GM12874 (cell line): ENCODE data around the gene NPIPB6.

Source experiments
- TF ChIP-seq, protein P1 (sequence below): IDR thresholded peaks from 2 replicates; pipeline ENCODE4 v1.5.1; 2011; ENCODE audit warnings: low read depth, mild to moderate bottlenecking, control low read depth, low read length, moderate library complexity; ENCODE audit not compliant: insufficient read depth

The NPIPB6 gene

DNA sequence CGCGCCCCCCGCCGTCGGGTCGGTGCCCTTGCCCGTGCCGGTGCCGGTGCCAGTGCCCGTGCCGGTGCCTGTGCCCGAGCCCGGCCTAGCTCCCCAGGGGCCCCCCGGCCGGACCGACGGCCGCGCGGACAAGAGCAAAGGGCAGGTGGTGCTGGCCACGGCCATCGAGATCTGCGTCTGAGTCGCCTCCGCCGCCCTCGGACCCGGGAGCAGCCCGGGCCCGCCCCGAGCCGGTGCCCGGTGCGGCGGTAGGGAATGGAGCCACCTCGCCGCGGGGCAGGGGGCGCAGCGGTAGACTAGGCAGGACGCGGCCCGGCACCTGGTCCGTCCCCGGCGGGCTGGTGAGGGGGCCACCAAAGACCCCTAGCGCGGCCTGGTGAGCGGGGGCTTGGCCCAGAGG lies 42.6 kb downstream of the NPIPB6 start:
- TF ChIP-seq, protein P1, sequence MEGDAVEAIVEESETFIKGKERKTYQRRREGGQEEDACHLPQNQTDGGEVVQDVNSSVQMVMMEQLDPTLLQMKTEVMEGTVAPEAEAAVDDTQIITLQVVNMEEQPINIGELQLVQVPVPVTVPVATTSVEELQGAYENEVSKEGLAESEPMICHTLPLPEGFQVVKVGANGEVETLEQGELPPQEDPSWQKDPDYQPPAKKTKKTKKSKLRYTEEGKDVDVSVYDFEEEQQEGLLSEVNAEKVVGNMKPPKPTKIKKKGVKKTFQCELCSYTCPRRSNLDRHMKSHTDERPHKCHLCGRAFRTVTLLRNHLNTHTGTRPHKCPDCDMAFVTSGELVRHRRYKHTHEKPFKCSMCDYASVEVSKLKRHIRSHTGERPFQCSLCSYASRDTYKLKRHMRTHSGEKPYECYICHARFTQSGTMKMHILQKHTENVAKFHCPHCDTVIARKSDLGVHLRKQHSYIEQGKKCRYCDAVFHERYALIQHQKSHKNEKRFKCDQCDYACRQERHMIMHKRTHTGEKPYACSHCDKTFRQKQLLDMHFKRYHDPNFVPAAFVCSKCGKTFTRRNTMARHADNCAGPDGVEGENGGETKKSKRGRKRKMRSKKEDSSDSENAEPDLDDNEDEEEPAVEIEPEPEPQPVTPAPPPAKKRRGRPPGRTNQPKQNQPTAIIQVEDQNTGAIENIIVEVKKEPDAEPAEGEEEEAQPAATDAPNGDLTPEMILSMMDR = no peak

DNA sequence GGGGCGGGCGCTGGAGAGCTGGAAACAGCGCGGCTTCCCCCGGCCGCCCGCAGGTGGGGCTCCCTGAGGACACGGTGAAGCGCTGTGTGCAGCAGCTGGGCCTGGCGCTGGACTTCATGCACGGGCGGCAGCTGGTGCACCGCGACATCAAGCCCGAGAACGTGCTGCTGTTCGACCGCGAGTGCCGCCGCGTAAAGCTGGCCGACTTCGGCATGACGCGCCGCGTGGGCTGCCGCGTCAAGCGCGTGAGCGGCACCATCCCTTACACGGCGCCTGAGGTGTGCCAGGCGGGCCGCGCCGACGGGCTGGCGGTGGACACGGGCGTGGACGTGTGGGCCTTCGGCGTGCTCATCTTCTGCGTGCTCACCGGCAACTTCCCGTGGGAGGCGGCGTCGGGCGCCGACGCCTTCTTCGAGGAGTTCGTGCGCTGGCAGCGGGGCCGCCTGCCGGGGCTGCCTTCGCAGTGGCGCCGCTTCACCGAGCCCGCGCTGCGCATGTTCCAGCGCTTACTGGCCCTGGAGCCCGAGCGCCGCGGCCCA lies 43.2 kb downstream of the NPIPB6 start:
- TF ChIP-seq, protein P1 = no peak

DNA sequence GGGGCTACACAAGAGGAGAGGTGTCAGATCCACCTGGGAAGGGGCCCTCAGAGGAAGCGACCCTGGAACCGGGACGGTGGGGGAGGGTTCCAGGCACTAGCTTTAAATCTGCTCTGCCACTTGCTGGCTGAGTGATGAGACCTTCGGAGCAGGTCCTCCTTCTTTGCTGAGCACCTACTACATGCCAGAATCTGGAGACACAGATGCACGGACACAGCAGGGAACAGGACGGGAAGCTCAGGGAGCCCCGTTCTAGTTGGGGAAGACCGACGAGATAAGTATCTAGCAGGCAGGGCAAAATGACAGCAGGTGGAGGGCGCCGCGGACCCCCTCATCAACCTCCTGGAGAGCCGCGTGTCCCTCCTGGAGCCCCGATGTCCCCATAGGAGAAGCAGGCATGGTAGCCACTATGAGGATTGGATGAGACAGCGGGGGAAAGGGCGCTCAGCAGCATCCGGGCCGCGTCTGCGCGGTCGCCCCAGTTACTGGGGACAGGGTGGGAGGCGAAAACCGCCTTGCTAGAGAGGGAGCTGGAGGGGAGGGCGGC lies 43.8 kb downstream of the NPIPB6 start:
- TF ChIP-seq, protein P1 = no peak

DNA sequence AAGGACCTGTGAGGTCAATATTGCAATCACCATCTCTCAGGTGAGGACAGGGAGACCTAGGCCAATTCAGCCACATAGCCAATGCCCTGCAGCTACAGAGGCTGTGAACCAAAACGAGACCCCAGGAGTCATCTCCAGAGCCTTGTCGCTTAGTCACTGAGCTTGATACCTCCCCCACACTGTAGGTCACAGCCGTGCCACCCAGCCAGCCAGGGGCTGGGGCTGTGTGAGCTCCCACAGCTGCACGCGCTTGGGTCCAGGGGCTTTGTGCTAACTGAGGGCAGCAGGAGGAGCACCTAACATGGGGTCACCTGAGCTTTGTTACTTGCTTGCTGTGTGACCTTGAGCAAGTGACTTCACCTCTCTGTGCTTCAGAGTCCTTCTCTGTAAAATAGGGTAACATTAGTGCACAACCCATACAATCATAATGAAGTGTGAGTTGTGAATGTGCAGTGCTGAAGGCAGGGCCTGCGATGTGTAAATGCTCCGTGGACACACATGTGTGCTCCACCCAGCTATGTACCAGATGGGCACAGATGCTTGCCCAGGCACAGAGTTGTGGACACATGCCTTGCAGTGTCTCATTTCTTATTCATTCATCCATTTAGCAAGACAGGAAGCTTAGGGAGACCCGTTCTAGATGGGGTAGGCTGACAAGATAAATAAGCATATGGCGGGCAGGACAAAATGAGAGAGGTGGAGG lies 45.1 kb downstream of the NPIPB6 start:
- TF ChIP-seq, protein P1 = no peak

DNA sequence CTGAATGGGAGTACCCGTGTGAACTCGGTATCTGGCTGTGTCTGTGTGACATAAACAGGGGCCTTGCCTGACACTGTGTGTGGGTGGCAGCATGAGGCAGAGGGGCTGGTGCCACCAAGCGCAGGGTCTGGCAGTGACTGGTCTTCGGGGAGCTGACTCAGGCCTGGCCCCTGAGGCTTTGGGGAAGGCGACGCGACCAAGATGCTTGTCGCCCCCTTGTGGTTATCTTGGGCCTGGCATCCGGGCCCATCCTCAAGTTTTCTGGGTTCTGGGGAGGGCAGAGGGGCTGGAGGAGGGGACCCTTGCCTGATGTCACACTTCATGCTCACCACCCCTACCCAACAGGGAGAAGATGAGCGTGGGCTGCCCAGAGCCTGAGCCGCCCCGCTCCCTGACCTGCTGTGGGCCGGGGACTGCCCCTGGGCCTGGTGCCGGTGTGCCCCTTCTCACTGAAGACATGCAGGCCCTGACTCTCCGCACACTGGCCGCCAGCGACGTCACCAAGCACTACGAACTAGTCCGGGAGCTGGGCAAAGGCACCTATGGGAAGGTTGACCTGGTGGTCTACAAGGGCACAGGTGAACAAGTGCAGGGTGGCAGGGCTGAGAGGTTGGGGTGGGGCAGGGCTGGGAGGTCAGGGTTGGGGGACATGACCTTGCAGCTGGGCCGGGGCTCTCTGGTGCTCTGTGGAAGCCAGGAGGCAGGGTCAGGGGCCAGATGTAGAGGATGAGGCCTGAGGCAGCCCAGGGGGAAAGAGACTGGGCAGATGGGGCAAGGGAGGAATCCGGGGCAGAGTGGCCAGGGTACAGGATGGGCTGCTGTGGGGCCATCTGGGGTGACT lies 46.0 kb downstream of the NPIPB6 start:
- TF ChIP-seq, protein P1 = peak; percentile 92

DNA sequence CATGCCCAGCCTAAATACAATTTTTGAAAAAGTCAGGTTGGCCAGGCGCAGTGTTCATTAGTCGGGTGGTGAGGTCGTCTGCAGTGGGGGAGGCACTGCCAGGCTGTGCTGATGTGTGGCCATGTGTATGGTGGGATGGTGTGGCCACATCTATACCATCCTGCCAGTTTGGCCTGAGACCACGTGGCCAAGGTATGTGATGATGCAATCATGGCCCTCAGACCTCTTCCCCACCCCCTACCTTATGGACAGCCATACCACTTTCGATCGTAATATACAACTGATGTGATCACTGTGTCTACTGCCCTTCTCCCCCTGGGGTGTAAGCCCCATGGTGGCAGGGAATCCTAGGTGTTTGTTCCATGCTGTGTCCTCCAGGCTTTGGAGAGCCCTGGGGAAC lies 47.3 kb downstream of the NPIPB6 start:
- TF ChIP-seq, protein P1 = no peak

DNA sequence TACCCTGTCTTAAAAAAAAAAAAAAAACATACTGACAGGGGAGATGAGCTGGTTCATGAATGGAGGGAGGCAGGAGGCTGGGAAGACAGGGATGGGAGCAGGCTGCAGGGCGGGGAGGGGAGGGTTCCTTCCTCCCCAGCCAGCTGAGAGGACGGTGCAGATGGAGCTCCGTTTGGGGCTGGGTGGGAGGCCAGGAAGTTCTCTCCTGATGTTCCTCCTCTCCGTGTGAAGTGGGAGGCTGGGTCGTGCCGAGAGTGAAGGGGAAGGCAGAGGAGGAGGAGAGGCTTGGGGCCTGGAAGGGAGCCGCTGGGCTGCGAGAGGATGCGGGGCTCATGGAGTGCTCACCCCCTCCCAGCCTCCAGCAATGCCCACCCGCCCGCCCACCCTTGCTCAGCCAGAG lies 49.7 kb downstream of the NPIPB6 start:
- TF ChIP-seq, protein P1 = no peak
